ENCODE data around the gene NXPE3. TPM values are rescaled to one million over a fixed set of nuclear protein-coding genes. Genes with fewer than 3 reads are reported as not detected.

The NXPE3 gene
- total RNA-seq, 1 donor: 12.4 TPM

DNA sequence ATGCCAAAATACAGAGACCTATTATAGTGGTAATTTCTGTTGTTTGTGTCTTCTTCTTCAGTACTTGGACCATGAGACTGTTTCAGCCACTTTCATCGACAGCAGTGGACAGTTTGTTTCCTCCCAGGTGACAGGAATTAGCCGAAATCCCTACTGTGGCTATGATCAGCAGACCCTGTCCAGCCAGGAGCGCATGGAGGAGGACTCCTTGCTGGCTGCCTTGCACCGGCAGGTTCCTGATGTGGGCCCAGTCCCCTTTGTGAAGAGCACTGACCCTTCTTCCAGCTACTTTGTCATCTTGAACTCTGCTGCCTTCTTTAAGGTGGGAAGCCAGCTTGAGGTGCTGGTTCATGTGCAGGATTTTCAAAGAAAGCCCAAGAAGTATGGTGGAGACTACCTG lies 22.2 kb downstream of the NXPE3 start:
- DNase-seq (ENCODE audit: low read depth in 2 of 3, low spot score in 2 of 3): no peak

DNA sequence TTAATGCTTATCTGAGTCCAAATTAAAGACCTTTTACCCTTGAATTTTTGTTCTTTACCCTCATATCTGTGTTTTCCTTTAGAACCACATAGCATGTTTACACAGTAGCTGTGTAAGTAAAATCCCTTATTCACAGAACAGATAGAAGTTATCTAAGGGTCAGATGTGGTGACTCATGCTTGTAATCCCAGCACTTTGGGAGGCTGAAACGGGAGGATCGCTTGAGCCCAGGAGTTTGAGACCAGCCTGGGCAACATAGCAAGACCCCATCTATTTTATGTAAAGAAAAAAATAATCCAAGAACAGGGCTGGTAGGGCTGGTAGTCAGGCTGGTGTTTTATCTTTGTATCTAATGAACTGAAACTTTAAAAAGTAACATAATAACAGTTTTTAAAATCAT lies 23.2 kb downstream of the NXPE3 start:
- no peak for DNase-seq (ENCODE audit: low read depth in 2 of 3, low spot score in 2 of 3)

DNA sequence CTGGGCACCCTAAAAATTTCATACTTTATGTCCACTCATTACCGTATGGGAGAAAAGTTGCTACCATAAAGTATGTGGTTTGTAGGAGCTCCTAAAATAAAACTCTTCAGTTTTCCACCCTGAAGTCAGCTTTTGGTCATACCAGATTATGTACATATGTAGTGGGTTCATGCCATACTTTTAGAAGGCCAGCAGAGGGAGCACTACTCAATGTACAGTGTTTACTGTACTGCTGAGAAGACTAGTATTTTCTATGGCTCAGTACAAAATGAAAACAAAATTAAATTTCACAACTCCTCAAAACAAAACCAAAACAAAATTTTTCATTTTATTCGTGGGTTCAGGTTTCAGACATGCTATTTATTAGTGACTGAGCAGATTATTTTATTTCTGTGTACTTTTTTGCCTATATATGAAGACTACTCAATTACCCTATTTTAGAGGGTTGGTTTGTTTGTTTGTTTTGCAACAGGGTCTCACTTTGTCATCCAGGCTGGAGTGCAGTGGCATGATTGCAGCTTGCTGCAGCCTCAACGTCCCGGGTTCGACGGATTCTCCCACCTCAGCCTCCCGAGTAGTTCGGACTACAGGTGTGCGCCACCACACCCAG lies 24.3 kb downstream of the NXPE3 start:
- DNase-seq (ENCODE audit: low read depth in 2 of 3, low spot score in 2 of 3): peak in 2 of 3 donors; percentile 74 to 92

DNA sequence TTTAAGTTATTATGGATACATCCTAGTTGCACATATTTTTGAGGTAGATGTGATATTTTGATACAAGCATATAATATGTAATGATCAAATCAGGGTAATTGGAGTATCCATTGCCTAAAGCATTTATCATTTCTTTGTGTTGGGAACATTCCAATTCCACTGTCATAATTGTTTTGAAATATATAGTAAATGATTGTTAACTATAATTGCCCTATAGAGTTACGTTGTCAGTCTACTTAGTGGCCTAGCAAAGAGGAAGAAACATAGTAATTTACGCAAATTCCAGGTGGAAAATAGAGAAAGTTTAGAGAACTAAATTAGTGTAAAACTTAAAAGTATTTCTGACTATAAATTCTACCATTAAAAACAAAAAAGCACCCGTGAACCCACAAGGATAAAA lies 24.9 kb downstream of the NXPE3 start:
- DNase-seq (ENCODE audit: low read depth in 2 of 3, low spot score in 2 of 3): no peak

DNA sequence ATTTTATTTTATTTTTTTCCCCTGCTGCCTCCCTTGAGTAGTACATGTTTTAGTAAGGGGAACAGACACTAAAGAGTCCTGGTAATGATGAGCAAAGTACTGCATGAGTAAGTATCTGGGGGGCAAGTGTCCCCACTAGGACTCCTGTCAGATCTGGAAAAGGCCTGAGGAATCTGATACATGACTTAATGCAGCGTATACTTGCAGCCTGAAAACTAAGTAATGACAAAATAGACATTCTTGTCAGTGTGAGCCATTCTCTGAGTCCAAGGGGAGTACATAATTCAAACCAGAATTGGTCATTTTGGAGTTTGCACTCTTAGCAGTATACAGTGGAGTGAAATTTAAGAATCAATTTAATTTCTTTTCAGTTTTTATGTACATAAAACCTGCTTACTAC lies 27.5 kb downstream of the NXPE3 start:
- no peak for DNase-seq (ENCODE audit: low read depth in 2 of 3, low spot score in 2 of 3)

DNA sequence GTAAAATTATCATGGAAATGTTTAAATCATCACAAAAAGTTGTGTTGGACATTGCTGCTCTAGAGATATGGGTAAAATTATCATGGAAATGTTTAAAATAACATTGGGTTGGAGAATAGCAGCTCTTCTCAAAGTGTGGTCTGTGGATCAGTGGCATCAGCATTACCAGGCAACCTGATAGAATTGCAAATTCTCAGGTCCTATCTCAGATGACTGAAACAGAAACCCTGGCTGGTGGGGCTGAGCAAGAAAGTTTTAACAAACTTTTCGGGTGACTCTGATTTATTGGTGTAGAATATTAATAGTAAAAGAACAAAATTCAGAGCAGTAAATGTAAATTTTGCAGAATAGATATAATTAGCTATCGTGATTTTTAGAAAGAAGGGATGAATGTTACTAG lies 28.9 kb downstream of the NXPE3 start:
- DNase-seq (ENCODE audit: low read depth in 2 of 3, low spot score in 2 of 3): no peak

DNA sequence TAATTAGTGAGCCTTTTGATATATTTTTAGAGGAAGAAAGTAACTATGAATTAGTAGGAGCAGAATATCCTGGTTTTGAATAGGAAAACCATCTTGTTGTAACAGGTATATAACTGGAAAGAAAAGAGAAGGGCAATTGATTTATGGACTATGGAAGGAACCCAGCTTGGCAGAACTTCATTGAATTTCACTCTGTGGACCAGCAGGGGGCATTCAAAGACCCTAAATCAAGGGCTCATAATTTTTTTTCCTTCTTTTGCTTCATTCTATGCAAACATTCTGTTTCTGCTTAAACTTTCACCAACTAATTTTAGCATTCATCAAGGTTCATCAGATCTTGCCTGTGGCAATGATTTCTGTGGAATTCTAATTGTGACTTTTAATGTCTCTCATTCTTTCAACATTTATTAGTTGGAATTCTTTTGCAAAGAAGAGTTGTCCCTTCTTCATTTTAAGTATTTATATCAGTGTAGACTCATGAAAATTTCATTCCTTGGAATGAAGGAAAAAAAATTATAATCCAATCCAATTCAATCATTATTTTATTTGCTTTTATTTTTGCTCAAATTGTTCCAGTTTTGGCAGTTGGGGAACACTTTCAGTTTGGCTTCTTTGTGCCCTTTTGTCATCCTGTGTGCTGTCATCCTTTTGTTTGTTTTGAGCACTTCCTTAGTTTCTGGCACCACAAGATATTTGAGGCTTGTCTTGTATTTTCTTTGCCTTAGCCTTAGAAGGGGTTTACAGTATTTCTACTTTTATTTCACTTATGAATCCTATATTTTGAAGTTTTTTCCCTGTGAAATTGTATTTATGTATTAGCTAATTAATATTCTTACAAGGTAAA lies 30.4 kb downstream of the NXPE3 start:
- DNase-seq (ENCODE audit: low read depth in 2 of 3, low spot score in 2 of 3): peak in 2 of 3 donors; percentile 67 to 90

DNA sequence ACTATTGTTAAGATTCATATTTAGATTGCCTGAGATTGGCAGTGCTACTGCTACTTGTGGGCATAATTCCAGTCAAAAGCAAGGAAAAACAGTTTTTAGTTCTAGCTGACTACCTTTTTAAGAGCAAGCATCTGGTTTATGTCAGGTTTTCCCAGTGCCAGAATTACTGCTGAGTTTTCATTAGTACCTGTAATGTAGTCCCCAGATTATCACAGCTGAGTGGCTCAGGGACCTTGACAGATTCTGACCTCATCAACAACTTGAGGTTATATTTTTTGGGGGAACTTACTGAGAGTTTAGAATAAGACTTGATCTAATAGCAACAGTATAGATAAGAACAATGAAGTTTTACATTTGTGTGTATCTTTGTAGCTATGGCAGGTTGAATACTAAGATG lies 31.0 kb downstream of the NXPE3 start:
- peak in 1 of 3 donors; percentile 48 for DNase-seq (ENCODE audit: low read depth in 2 of 3, low spot score in 2 of 3)

DNA sequence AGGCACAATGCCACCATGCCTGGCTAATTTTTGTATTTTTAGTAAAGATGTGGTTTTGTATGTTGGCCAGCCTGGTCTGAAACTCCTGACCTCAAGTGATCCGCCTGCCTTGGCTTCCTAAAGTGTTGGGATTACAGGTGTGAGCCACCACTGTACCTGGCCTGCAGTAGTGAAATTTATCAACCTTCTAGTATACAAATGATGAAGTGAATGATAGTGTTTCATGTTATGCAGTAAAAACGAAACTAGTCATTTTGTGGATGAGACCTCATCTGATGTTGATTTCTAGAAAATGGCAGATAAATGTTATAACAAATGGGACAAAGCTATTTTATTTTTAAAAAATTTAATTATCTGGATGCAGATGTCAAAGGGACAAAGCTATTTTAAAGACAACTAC lies 32.9 kb downstream of the NXPE3 start:
- DNase-seq (ENCODE audit: low read depth in 2 of 3, low spot score in 2 of 3): no peak

DNA sequence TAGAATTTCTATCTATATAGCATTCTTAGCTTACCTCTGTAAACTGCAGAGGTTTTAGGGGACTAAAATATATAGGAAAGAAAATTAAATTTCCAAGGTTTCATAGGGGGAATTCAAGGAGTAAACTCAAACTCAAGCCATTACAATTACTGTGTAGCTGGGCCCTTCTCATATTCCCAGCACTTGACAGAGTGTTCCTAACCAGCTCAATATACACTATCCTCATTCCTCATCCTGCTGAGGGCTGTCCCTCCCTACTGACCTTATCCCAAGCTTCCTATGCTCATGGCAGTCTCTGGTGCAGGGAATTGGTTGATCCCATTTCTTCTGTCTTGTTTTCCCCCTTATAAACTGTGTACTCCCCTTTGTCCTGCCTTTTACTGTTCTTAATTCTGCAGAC lies 33.9 kb downstream of the NXPE3 start:
- DNase-seq (ENCODE audit: low read depth in 2 of 3, low spot score in 2 of 3): no peak

DNA sequence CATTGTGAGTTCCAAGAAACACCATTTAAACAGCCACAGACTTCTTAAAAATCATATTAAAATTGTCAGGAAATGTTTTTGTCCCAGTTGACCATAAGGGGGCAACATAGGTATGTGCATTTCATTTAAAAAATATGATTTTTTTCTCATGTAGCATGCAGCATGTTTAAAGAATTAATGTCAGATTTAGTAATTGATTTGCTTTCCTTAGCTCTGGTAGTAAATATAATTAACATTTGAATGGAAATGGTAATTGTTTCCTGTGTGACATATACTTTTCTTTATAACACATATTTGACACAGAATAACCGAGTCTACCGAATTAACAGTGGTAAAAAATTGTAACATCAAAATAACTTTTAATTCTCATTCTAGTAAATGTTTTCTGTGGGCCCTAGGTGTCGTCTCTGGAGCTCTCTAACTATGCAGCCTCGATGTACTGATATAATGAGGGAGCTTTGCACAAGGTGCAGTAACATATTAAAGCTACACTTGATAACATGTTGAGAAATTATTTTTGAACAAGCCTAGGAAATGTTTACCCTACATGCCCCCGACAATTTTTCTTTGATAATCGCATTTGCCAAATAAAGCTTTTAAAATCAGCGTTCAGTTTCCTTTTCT lies 34.9 kb downstream of the NXPE3 start:
- DNase-seq (ENCODE audit: low read depth in 2 of 3, low spot score in 2 of 3): peak in 2 of 3 donors; percentile 29 to 76

DNA sequence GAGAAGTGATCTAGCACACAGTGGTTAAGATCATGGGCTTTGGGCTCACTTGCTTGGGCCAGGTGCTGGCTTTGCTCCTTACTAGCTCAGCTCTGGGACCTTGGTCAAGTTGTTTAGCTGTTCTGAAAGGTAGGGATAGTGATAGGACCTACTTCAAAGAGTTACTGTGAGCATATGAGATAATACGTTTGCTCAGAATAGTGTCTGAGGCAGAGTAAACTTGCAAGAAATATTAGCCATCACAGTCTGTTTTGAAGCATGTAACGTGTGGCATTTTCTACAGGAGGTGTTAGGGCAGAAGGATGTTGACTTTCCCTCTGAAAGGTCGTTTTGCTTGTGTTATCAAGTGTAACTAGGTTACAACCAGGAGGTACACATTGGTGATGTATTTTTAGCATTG lies 35.8 kb downstream of the NXPE3 start:
- peak in 1 of 3 donors; percentile 31 for DNase-seq (ENCODE audit: low read depth in 2 of 3, low spot score in 2 of 3)

DNA sequence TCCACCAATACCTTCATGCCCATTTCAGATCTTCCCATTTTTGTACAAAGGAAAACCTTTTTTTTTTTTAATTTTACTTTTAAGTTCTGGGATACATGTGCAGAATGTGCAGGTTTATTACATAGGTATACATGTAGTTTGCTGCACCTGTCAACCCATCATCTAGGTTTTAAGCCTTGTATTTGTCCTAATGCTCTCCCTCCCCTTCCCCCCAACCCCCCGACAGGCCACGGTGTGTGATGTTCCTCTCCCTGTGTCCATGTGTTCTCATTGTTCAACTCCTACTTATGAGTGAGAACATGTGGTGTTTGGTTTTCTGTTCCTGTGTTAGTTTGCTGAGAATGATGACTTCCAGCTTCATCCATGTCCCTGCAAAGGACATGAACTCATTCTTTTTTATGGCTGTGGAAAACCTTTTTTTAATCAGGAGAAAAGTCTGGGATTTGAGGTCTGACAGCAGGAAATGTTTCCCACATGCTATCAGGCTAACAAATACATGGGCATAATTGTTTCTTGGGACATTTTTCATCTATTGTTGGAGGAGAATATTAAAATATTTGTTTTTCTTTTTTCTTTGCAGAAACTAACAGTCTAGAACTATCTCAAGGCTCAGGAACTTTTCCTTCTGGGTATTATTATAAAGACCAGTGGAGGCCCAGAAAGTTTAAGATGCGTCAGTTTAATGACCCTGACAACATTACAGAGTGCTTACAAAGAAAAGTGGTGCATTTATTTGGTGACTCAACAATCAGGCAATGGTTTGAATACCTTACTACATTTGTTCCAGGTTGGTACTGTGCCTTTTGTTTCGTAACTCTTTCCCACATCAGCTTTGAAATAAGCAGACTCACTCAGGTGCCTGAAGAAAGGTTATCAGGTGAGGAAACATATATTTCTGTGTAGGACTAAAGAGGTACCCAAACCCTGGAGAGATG lies 37.5 kb downstream of the NXPE3 start:
- no peak for DNase-seq (ENCODE audit: low read depth in 2 of 3, low spot score in 2 of 3)

DNA sequence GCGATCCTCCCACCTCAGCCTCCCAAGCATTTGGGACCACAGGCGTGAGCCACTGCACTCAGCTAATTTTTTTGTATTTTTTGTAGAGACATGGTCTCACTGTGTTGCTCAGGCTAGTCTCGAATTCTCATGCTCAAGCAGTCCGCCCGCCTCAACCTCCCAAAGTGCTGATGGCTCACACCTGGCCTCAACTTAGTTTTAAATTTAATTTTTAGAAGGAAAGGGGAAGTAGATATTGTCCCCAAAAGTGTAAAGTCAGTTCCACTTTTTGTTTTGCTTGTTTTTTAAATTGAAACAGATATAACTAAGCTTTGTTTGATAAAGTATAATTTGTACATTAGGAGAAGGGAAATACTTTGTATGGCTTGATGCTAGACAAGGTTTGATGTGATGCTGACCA lies 39.0 kb downstream of the NXPE3 start:
- DNase-seq (ENCODE audit: low read depth in 2 of 3, low spot score in 2 of 3): peak in 1 of 3 donors; percentile 40

DNA sequence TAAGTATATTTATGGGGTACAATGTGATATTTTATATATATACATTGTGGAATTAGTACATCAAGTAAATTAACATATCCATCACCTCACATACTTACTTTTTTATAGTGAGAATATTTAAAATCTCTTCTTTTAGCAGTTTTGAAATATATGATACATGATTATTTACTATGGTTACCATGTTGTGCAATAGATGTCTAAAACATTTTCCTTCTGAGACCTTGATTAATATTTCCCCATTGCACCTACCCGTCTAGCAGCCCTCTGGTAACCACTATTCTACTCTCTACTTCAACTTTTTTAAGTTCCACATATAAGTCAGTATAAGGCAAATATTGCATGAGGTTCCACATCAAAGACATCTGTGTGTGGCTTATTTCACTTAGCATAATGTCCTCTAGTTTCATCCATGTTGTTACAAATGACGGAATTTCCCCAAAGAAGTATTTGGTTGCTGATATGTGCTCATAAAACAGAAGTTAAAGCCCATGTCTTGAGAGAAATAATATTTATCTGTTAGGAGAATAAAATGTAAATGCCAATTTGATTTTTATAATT lies 40.7 kb downstream of the NXPE3 start:
- no peak for DNase-seq (ENCODE audit: low read depth in 2 of 3, low spot score in 2 of 3)

DNA sequence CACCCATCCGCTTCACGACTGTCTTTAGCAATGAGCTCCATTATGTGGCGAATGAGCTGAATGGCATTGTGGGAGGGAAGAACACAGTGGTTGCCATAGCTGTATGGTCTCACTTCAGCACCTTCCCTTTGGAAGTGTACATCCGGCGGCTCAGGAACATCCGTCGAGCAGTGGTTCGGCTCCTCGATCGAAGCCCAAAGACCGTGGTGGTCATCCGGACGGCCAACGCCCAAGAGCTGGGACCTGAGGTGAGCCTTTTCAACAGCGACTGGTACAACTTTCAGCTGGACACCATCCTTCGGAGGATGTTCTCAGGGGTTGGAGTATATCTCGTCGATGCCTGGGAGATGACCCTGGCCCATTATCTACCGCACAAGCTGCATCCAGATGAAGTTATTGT lies 42.5 kb downstream of the NXPE3 start:
- DNase-seq (ENCODE audit: low read depth in 2 of 3, low spot score in 2 of 3): no peak

DNA sequence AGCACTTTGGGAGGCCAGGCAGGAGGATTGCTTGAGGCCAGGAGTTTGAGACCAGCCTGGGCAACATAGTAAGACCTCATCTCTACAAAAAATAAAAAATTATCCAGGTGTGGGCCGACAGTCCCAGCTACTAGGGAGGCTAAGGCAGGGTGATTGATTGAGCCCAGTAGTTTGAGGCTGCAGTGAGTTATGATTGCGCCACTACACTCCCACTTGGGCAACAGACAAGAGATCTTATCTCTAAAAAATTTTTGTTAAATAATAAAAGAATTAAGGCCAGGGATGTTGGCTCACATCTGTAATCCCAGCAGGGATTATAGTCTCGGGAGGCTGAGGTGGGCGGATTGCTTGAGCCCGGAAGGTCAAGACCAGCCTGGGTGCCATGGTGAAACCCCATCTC lies 44.5 kb downstream of the NXPE3 start:
- DNase-seq (ENCODE audit: low read depth in 2 of 3, low spot score in 2 of 3): no peak

DNA sequence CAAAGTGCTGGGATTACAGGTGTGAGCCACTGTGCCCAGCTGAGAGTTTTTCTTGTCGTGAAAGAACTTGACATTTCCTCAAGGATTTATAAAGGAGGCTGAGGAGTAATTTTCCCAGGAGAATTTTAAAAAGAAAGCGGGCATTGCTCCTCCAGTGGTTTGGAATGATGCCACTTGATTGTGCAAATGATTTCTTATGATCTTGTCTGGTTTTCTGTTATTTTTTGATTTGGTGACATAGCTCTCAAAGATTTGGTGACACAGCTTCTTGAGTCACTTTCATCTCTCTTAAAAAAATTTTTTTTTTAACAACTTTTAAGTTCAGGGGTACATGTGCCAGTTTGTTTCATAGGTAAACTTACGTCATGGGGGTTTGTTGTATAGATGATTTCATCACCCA lies 45.7 kb downstream of the NXPE3 start:
- no peak for DNase-seq (ENCODE audit: low read depth in 2 of 3, low spot score in 2 of 3)

DNA sequence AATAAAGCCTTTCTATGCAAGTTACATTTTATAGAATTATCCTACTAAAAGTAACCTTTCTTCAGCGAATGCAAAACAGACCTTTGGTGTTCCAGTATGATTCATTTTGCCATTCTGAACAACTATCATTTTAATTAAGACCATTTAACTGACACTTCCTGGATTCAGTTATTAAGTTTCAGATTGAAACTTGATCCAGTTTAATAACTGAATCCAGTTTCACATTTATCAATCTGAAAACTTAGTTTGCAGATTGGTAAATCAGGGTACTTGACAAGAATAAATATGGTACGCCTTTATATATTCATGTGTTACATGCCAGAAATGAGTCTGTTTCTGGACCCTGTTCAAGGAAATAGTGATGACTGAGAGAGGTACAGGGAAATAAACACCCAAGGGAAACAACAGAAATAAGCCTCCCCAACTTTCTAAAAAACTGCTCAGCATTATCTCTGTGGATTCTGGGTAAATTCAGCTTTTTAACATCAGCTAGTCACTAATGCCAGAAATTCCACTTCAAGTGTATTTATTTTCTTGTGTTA lies 47.0 kb downstream of the NXPE3 start:
- DNase-seq (ENCODE audit: low read depth in 2 of 3, low spot score in 2 of 3): no peak

All from hematopoietic multipotent progenitor cell (in vitro differentiated cells).